HG02943 (cell line): ENCODE results near the gene DERL3.

Experiments
- ATAC-seq: cut with Tn5 transposase; IDR thresholded peaks from one replicate; pipeline ENCODE4 v1.9.1; 2021; ENCODE audit warnings: mild to moderate bottlenecking, low read depth, moderate library complexity; ENCODE audit not compliant: unreplicated experiment

DERL3 gene

GRCh38 chr22:23815541-23816155 is 23.2 kb downstream of the DERL3 start:
- ATAC-seq = no peak

- no peak for ATAC-seq
These were observed 26.4 kb downstream of the DERL3 start for GRCh38 chr22:23812378-23812777.

DNA sequence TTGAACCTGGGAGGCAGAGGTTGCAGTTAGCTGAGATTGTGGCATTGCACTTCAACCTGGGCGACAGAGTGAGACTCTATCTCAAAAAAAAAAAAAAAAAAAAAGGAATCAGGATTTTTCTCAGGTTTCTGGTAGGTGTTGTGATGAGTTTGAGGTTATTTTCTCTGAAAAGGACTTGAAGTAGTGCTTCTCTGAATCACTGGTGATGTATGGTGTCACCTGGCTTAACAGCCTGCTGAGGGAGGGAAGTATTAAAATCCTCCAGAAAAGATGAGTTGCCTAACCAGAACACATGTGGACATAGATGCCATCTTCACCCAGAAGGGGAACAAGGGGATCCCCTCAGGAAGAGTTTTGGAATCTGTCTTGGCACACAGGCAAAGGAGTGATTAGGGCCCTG is 32.0 kb downstream of the DERL3 start:
- ATAC-seq = no peak

- no peak for ATAC-seq
These were observed 34.0 kb downstream of the DERL3 start for GRCh38 chr22:23804781-23805291.

DNA sequence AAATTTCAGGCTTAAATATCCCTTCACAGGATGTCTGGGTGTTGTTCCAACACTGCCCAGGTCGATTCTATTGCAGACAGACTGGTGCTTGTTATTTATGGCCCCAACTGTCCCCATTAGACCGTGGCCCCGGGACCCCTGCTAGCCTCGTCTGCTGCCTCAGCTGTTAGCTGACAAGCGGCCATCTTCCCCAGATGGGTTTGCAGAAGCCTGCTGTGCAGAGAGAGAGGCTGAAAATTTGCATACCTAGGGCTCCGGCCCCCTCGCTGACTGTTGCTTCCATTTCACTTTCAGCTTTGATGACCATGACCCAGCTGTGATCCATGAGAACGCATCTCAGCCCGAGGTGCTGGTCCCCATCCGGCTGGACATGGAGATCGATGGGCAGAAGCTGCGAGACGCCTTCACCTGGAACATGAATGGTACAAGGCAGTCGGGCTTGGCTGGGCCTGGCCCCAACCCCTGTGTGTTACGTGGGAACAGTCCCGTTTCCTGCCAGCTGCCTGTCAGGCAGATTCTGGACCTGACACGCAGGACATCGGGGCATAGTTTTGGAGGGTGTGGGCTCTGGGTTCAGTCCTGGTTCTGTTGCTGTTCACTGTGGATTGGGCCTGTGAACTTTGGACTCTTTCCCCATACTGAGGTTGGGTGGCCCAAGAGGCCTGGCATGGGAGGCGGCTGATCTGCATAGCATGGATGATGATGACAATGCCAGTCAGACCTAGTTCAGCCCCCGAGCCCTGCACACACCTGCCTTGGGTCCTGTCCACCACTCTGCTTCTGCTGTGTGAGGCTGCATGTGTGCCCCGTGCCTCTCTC is 35.6 kb downstream of the DERL3 start:
- no peak for ATAC-seq

- ATAC-seq = no peak
These were observed 36.9 kb downstream of the DERL3 start for GRCh38 chr22:23801886-23802377.

DNA sequence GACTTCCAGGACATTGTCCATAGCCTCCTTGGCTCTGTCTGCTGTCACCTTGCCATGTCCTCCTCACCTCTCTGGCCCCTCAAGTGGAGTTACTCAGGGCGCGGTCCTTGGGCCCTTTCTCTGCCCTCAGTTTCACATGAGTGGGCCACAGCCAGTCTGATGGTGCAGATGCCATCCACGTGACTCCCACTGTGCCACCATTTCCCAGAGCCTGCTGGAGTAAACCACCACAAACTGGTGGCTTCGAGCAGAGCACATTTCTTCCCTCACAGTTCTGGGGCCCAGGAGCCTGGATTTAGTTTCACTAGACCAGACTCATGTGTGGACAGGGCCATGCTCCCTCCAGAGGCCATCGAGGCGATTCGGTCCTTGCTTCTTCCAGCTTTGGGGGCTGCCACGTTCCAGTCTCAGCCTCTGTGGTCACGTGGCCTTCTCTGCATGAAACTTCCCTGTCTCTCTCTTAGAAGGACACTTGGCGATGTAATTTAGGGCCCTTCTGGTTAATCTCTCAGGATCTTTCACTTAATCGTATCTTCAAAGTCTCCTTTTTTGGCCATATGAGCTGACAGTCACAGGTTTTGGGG is 37.5 kb downstream of the DERL3 start:
- ATAC-seq = peak; percentile 3

GRCh38 chr22:23800297-23801237 is 38.2 kb downstream of the DERL3 start:
- peak; percentile 40 for ATAC-seq

DNA sequence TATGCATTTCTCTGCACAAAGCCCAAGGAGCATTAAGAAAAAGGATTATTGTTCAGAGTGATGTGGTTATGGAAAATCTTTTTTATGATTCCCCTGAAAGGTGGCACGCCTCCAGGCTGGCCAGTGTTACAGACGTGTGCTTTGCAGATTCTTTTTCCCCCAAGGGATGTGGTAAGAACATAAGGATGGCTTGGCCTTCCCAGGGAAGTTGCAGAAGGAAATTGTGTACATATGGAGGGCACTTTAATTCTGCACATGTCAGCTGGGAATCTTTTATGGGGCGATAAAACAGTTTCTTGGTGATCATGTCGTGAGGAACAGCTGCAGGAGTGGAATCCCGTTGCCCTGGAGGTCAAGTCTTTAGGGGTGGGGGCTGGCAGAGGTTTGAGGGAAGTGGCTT is 42.3 kb downstream of the DERL3 start:
- ATAC-seq = no peak

DNA sequence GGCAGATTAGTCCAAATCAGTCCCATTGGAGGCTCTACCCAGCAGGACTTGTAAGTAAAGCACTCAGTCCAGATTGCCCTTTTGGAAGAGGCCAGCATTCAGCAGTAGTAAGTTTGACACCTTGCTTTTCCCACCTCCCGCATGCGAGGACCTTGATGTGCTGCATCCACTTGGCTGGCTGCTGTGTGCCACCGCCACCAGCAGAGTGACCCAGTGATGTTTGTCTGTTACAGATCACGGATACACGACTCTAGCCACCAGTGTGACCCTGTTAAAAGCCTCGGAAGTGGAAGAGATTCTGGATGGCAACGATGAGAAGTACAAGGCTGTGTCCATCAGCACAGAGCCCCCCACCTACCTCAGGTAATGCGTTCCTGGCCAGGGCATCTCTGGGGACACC is 45.5 kb downstream of the DERL3 start:
- ATAC-seq = no peak

DNA sequence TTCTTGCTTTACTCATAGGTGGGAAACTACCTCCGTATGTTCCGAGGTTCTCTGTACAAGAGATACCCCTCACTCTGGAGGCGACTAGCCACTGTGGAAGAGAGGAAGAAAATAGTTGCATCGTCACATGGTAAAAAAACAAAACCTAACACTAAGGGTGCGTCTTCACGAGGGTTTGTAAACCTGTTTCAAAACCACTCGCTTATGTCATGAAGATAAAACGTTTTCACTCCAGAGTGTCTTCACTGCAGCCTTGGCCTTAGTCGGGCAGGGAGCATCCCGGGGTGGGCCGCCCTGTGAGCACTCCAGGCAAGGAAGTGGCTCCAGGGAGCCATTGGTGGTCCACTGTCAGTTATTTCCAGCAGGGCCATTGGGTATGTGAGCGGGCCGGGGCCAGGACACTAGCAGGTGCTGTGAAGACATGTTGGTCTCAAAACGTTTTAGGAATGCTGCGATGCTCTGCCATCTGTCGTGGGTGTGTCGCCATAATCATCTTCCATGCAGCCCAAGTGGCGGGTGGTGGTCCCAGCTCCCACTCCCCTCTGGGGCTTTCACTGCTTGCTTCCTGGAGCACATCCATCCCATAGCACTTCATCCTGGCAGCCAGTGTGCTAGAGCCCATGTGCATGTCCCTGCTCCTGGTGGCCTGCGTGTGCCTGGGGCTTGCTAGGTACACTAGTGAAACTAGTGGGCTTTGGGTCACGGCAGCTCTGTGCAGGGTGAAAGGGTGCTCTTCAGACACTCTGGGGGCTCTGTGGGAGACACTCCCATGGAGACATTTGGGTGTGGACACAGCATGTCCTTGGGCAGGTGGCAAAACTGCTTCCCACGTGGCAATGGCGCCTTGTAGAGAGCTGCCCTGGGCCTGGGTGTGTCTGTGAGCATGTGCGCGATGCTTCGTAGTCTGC is 46.8 kb downstream of the DERL3 start:
- ATAC-seq = no peak

DNA sequence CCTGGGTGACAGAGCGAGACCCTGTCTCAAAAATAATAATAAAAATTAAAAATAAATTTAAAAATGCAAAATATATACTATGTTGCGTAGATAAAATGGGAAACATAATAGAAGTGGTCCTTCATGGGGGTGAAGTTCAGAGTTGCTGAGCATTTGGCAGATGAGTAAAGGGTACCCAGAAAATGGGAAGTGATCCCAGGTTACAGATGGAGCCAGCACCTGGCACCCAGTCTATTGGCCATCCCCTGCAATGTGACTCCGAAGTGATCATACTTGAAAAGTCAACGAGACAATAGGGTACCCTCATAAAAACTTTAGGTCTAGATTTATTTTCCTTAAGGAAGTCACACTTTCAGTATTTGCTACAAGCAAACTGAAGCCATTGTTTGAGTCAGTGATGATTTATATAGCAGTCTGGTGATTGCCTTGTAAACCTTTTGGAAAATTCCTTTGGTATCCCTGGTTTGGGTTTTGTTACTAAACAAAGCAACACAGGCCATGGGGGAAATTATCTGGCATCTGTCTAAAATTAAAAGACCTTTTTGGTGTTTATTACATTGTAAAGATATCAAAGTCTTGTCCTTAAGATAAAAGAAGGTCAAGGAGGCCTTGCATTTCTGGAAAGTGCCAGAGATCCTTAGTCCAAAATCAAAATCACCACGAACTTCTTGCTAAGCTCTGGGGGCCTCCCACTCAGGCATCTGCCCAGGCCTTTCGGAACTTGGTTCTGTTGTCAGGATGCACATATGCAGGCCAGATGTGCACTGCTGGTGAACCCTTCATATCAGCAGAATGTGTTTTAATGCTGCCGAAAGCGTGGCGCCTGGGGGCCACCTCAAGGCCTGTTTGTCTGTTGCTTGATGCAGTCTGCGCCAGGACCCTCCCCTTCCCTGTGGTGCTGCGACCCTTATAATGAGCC is 47.7 kb downstream of the DERL3 start:
- ATAC-seq = no peak

DNA sequence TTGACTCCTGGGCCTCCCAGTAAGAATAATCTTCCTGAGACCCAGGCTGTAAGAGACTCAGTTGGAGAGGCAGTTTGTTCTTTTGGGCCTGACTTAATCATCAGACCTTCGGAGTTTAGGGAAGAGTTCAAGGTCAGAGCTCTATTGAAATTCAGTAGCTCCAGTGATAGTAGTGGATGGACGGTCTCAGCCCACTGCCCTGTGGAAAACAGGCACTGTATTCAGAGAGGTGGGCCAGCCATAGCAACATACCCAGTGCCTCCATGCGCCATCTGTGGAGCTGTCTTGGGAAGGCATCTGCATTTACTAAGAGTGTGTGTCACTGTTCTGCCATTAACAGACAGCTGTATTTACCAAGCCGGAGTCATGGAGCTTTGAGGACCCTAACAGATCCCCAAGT is 49.2 kb downstream of the DERL3 start:
- ATAC-seq = no peak

GRCh38 chr22:23789121-23789520 is 49.7 kb downstream of the DERL3 start:
- ATAC-seq = no peak

DNA sequence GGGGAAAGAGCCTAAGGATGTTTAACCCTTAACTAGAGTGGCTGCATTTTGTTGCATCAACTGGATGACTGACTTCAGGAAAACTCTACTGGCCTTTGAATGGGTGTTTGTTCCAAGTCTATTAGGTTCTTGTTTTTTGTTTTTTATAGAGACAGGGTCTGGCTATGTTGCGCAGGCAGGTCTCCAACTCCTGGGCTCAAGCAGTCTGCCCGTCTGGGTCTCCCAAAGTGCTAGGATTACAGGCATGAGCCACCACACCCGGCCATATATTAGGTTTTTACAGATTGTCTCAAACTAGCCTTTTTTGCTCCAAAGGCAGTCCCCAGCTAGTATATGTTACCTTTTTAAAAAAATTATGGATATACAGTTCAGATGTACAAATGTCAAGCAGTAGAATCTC is 50.9 kb downstream of the DERL3 start:
- ATAC-seq = no peak

DNA sequence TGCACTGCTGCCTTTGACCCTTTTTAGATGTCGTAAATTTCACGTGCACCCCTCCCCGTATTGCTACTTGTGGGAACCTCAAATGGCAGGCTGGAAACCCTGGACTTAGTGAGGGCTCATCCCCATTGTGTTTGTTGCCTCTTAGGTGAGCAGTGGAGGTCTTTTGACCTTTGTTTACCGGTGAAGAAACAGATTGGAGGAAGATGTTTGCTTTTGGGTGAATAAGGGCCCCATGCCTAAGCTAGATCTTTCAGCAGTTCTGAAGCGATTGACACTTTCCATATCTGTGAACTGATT is 51.3 kb downstream of the DERL3 start:
- no peak for ATAC-seq

DNA sequence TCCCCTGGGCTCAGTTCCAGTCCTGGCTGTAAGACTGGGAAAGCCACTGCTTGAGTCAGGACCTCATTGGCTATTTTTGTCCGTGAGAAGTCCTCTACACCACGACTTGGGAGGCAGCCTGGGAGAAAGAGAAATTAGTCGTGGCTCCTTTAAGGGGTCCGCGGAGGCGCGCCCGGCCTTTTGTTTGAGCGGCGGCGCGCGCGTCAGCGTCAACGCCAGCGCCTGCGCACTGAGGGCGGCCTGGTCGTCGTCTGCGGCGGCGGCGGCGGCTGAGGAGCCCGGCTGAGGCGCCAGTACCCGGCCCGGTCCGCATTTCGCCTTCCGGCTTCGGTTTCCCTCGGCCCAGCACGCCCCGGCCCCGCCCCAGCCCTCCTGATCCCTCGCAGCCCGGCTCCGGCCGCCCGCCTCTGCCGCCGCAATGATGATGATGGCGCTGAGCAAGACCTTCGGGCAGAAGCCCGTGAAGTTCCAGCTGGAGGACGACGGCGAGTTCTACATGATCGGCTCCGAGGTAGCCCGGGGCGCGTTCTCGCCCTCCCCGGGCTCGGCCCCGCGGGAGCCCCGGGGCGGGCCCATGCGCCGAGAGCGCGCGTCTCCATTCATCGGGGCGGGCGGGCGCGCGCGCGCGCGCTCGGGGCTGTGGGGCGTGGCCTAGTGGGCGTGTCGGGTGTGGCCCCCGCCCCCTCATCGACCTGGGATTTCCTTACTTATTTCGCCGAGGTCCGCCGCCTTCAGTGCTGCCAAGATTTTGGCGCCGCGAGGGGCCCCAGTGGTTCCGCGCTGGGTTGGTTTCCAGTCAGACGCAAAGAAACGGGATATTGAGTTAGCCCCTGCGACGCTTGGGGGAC is 51.8 kb downstream of the DERL3 start, which contains the start of gene SMARCB1:
TSS of gene SMARCB1 (plus strand) at position 215 of the 848 bp plus-strand sequence. CDS start at position 419, 204 bp downstream.
- ATAC-seq = no peak
